T-helper 22 cell (primary cell): ENCODE measurements around the gene APBA2.

ENCODE experiments used
- DNase-seq: peaks from one replicate; pipeline ENCODE4 v3.0.0-alpha.2; 2020; ENCODE audit warnings: low read depth

APBA2 gene

GRCh38 chr15:29058903-29059539 is 173.2 kb downstream of the APBA2 start:
- no peak for DNase-seq

GRCh38 chr15:29059871-29060640 is 174.3 kb downstream of the APBA2 start:
- no peak for DNase-seq

GRCh38 chr15:29061746-29062145 is 176.0 kb downstream of the APBA2 start:
- DNase-seq = no peak

- no peak for DNase-seq
Observed at GRCh38 chr15:29062179-29062591, 176.4 kb downstream of the APBA2 start.

GRCh38 chr15:29062626-29063025 is 176.9 kb downstream of the APBA2 start:
- DNase-seq = no peak

GRCh38 chr15:29063646-29064045 is 177.9 kb downstream of the APBA2 start:
- no peak for DNase-seq

GRCh38 chr15:29064290-29064689 is 178.5 kb downstream of the APBA2 start:
- DNase-seq = no peak

- DNase-seq = no peak
Observed at GRCh38 chr15:29064731-29065130, 179.0 kb downstream of the APBA2 start.

GRCh38 chr15:29065571-29065970 is 179.8 kb downstream of the APBA2 start:
- no peak for DNase-seq

- no peak for DNase-seq
Observed at GRCh38 chr15:29066310-29066709, 180.5 kb downstream of the APBA2 start.

- no peak for DNase-seq
Observed at GRCh38 chr15:29066838-29067237, 181.1 kb downstream of the APBA2 start.

GRCh38 chr15:29067949-29068348 is 182.2 kb downstream of the APBA2 start:
- no peak for DNase-seq

- no peak for DNase-seq
Observed at GRCh38 chr15:29070471-29071231, 184.9 kb downstream of the APBA2 start.

GRCh38 chr15:29071232-29071881 is 185.6 kb downstream of the APBA2 start:
- DNase-seq = no peak

GRCh38 chr15:29071882-29072273 is 186.1 kb downstream of the APBA2 start:
- no peak for DNase-seq

- DNase-seq = no peak
Observed at GRCh38 chr15:29072444-29072843, 186.7 kb downstream of the APBA2 start.

- DNase-seq = no peak
Observed at GRCh38 chr15:29074045-29074444, 188.3 kb downstream of the APBA2 start.

- no peak for DNase-seq
Observed at GRCh38 chr15:29078541-29078940, 192.8 kb downstream of the APBA2 start.

GRCh38 chr15:29079479-29079878 is 193.7 kb downstream of the APBA2 start:
- DNase-seq = no peak

- no peak for DNase-seq
Observed at GRCh38 chr15:29081781-29082180, 196.0 kb downstream of the APBA2 start.

GRCh38 chr15:29083161-29083560 is 197.4 kb downstream of the APBA2 start:
- DNase-seq = no peak

- DNase-seq = no peak
Observed at GRCh38 chr15:29083858-29084257, 198.1 kb downstream of the APBA2 start.
